ENCODE measurements around the gene CDKN1A. TPM values are rescaled to one million over a fixed set of nuclear protein-coding genes. Genes with fewer than 3 reads are reported as not detected.

The CDKN1A gene
- total RNA-seq, 4 donors from 2014 or later = 86.8 to 209 (median 131) TPM

- H3K36me3 ChIP-seq = no peaks in the 10 kb centered on the region
- H3K4me1 ChIP-seq = peaks cover 19 to 61% (median 39%) of the 10 kb centered on the region in 3 donors
- no peak for TF ChIP-seq POLR2A (IDR thresholded peaks at IDR 0.05)
- TF ChIP-seq, protein P1, sequence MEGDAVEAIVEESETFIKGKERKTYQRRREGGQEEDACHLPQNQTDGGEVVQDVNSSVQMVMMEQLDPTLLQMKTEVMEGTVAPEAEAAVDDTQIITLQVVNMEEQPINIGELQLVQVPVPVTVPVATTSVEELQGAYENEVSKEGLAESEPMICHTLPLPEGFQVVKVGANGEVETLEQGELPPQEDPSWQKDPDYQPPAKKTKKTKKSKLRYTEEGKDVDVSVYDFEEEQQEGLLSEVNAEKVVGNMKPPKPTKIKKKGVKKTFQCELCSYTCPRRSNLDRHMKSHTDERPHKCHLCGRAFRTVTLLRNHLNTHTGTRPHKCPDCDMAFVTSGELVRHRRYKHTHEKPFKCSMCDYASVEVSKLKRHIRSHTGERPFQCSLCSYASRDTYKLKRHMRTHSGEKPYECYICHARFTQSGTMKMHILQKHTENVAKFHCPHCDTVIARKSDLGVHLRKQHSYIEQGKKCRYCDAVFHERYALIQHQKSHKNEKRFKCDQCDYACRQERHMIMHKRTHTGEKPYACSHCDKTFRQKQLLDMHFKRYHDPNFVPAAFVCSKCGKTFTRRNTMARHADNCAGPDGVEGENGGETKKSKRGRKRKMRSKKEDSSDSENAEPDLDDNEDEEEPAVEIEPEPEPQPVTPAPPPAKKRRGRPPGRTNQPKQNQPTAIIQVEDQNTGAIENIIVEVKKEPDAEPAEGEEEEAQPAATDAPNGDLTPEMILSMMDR (IDR thresholded peaks at IDR 0.05) = no peak
- no peak for DNase-seq
- no peaks in the 10 kb centered on the region for H3K9me3 ChIP-seq
- peak overlapping the region; percentile 7 to 74 (median 47) for H3K27ac ChIP-seq
- H3K4me3 ChIP-seq = no peak overlapping the region
- WGBS, 2 donors = 49 to 61% methylated on average over 5 of the region's 5 CpGs
- peaks cover 0 to 11% (median 0%) of the 10 kb centered on the region in 4 donors for H3K27me3 ChIP-seq
- intact Hi-C loops (cut with DNase I) = no loop called here
Measured at GRCh38 chr6:36662380-36662779, 16.1 kb upstream of the CDKN1A start.

DNA sequence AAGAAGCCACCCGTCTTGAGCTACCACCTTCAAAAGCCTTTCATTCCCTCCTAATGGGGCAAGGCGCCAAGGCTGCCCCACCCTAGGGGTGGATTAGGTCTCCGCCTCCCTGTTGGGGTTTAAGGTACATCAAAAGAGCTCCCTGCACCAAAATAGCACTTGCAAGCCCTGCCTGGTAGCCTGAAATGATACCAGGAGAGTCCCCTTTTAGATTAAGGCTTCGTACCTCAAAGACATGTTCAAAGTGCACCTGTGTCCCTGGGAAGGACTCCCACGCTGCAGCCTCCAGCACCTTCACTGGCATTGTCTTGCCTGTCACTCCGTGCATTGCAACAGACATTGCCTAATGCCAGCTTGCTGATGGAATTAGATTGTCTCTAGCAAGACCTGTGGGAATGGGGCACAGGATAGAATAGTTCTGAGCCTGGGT lies 15.7 kb upstream of the CDKN1A start:
- DNase-seq = no peak
- Histone ChIP-seq H3K4me1 (peaks cover 19 to 66% (median 44%) of the 10 kb centered on the region in 3 donors), H3K9me3 (no peaks in the 10 kb centered on the region), H3K27ac (peak overlapping the region; percentile 7 to 74 (median 47)), H3K4me3 (no peak overlapping the region), H3K27me3 (peaks cover 0 to 11% (median 0%) of the 10 kb centered on the region in 4 donors), H3K36me3 (no peaks in the 10 kb centered on the region)
- WGBS, 2 donors = 64 to 67% methylated on average over 2 to 3 of the region's 6 CpGs
- no peak for TF ChIP-seq POLR2A (IDR thresholded peaks at IDR 0.05)
- TF ChIP-seq, protein P1 (IDR thresholded peaks at IDR 0.05) = no peak
- intact Hi-C loops (cut with DNase I) = no loop called here

- no peak overlapping the region for H3K4me3 ChIP-seq
- no peaks in the 10 kb centered on the region for H3K36me3 ChIP-seq
- H3K9me3 ChIP-seq = no peaks in the 10 kb centered on the region
- no peak for DNase-seq
- intact Hi-C loops (cut with DNase I) = no loop called here
- peak overlapping the region in 2 of 4 donors; percentile 55 to 74 for H3K27ac ChIP-seq
- TF ChIP-seq, protein P1 (IDR thresholded peaks at IDR 0.05) = no peak
- TF ChIP-seq POLR2A (IDR thresholded peaks at IDR 0.05) = no peak
- H3K27me3 ChIP-seq = peaks cover 0 to 11% (median 0%) of the 10 kb centered on the region in 4 donors
- peaks cover 19 to 68% (median 47%) of the 10 kb centered on the region in 3 donors for H3K4me1 ChIP-seq
- 61 to 64% methylated on average over 4 of the region's 4 CpGs for WGBS, 2 donors
Measured at GRCh38 chr6:36663504-36664446, 14.7 kb upstream of the CDKN1A start.

GRCh38 chr6:36665180-36665579 lies 13.3 kb upstream of the CDKN1A start:
- H3K27me3 ChIP-seq = peaks cover 0 to 6% (median 0%) of the 10 kb centered on the region in 4 donors
- no peak for DNase-seq
- no peaks in the 10 kb centered on the region for H3K36me3 ChIP-seq
- no peaks in the 10 kb centered on the region for H3K9me3 ChIP-seq
- H3K4me1 ChIP-seq = peaks cover 19 to 58% (median 45%) of the 10 kb centered on the region in 3 donors
- TF ChIP-seq, protein P1 (IDR thresholded peaks at IDR 0.05) = no peak
- intact Hi-C loops (cut with DNase I) = no loop called here
- H3K27ac ChIP-seq = no peak overlapping the region
- 84 to 85% methylated on average over 4 of the region's 4 CpGs for WGBS, 2 donors
- H3K4me3 ChIP-seq = no peak overlapping the region

DNA sequence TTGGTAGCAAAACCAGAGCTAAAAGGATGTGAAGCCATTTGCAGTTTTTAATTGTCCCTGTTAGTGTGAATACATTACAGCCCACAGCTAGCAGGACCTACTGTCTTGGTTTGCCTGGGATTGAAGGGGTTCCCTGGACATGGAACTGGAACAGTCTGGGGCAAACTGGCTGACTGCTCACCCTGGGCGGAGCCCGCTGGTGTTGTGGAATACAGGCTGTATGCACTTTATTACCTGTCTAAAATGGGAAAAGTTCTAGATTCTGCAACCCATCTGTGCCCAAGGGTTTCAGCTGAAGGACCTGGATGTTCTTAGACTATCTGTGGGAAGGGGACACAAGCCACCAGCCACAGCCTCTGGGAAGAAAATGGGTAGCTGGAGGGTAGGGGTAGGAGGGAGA lies 12.2 kb upstream of the CDKN1A start:
- WGBS, 2 donors = 100% methylated on average over 2 of the region's 2 CpGs
- intact Hi-C loops (cut with DNase I) = no loop called here
- no peak for DNase-seq
- no peaks in the 10 kb centered on the region for H3K9me3 ChIP-seq
- no peak overlapping the region for H3K4me3 ChIP-seq
- peak overlapping the region in 3 of 4 donors; percentile 34 to 53 (median 45) for H3K27ac ChIP-seq
- H3K4me1 ChIP-seq = peaks cover 11 to 47% (median 35%) of the 10 kb centered on the region in 3 donors
- H3K27me3 ChIP-seq = no peaks in the 10 kb centered on the region
- H3K36me3 ChIP-seq = no peaks in the 10 kb centered on the region
- no peak for TF ChIP-seq POLR2A (IDR thresholded peaks at IDR 0.05)
- TF ChIP-seq, protein P1 (IDR thresholded peaks at IDR 0.05) = no peak
